Esophagus squamous epithelium (tissue), 4 donors: Measurements from ENCODE around the gene MRC1.

Experiments
- CTCF ChIP-seq, 6 experiments: fragments of 450-650 bp in 4 of 6; fragments of 200-600 bp in 2 of 6; sonication (generic) in 2 of 6; IDR thresholded peaks; one replicate each; pipeline ENCODE4 v1.5.1; 2016 to 2019; ENCODE audit warnings: antibody characterized with exemption in 6 of 6, mild to moderate bottlenecking in 4 of 6, moderate library complexity in 4 of 6
- POLR2A ChIP-seq, 4 donors: fragments of 450-650 bp; IDR thresholded peaks; one replicate each; pipeline ENCODE4 v1.6.1; 2017; ENCODE audit warnings: antibody characterized with exemption in 4 of 4, mild to moderate bottlenecking in 4 of 4, moderate library complexity in 3 of 4

- no peak for TF ChIP-seq CTCF (IDR thresholded peaks at IDR 0.05)
- TF ChIP-seq POLR2A (IDR thresholded peaks at IDR 0.05): no peak
Measured at GRCh38 chr10:17878896-17879295, 69.7 kb downstream of the MRC1 start.
